Caco-2 (cell line): ENCODE results near the gene EFR3B. TPM values are rescaled to one million over a fixed set of nuclear protein-coding genes. Genes with fewer than 3 reads are reported as not detected.
A peak's percentile ranks its signal among the peaks of the same experiment; 100 is the strongest.

Experiments used
- BruUV-seq: library from RNA; stranded (reverse); fragments of 400-500 nt; replicated peaks from 2 replicates; lab custom pipeline; 2021; lab: Mats Ljungman, UMichigan
- CTCF ChIA-PET: fragments of 300-600 bp; sonication (Branson Sonifier 250); formaldehyde crosslinking; loops from one replicate; lab custom pipeline; 2022; ENCODE audit warnings: antibody characterized with exemption; lab: Charles Lee
- POLR2A ChIA-PET: fragments of 300-600 bp; sonication (Branson Sonifier 250); formaldehyde crosslinking; loops from one replicate; lab custom pipeline; 2022; ENCODE audit warnings: antibody characterized with exemption; lab: Charles Lee
- DNase-seq, 2 experiments: peaks; one replicate each; pipeline versions ENCODE4 v3.0.0 to v3.0.0-alpha.2; 2020 to 2022
- H3K27me3 ChIP-seq: replicated peaks from 2 replicates; pipeline ENCODE4 v1.6.0; 2011; ENCODE audit warnings: low read length; ENCODE audit not compliant: control insufficient read depth, insufficient read depth
- H3K36me3 ChIP-seq: 2 replicates; pipeline ENCODE4 v1.5.1; 2011; ENCODE audit warnings: low read length; ENCODE audit not compliant: control insufficient read depth, insufficient read depth
- H3K4me1 ChIP-seq: fragments of 250-450 bp; sonication (Bioruptor Pico); 2 replicates; pipeline ENCODE4 v1.5.1; 2020; ENCODE audit warnings: mild to moderate bottlenecking
- H3K4me3 ChIP-seq: 2 replicates; pipeline ENCODE4 v1.5.1; 2011; ENCODE audit warnings: low read depth, mild to moderate bottlenecking, control low read depth, low read length
- H3K9me3 ChIP-seq: fragments of 250-450 bp; sonication (Bioruptor Pico); 2 replicates; pipeline ENCODE4 v1.5.1; 2020; ENCODE audit warnings: mild to moderate bottlenecking, moderate library complexity
- H3K27ac Mint-ChIP-seq: one replicate; pipeline ENCODE4 v1.8.0; 2022; ENCODE audit warnings: mixed read lengths; ENCODE audit not compliant: unreplicated experiment
- H3K27me3 Mint-ChIP-seq: one replicate; pipeline ENCODE4 v1.8.0; 2022; ENCODE audit warnings: mixed read lengths; ENCODE audit not compliant: insufficient read depth, unreplicated experiment
- H3K36me3 Mint-ChIP-seq: one replicate; pipeline ENCODE4 v1.8.0; 2022; ENCODE audit warnings: mild to moderate bottlenecking, mixed read lengths; ENCODE audit not compliant: insufficient read depth, unreplicated experiment
- H3K4me1 Mint-ChIP-seq: one replicate; pipeline ENCODE4 v1.8.0; 2022; ENCODE audit warnings: low read depth, mixed read lengths; ENCODE audit not compliant: unreplicated experiment
- H3K4me3 Mint-ChIP-seq: one replicate; pipeline ENCODE4 v1.8.0; 2022; ENCODE audit warnings: mild to moderate bottlenecking, moderate library complexity, mixed read lengths; ENCODE audit not compliant: unreplicated experiment
- H3K9me3 Mint-ChIP-seq: one replicate; pipeline ENCODE4 v1.8.0; 2022; ENCODE audit warnings: mixed read lengths; ENCODE audit not compliant: unreplicated experiment
- CTCF ChIP-seq, 2 experiments: fragments of 200-600 bp in 1 of 2; IDR thresholded peaks; 1 replicate in 1 of 2; 2 replicates in 1 of 2; pipeline versions ENCODE4 v1.5.1 to v1.8.0; 2011 to 2022; ENCODE audit warnings: antibody characterized with exemption in 1 of 2, control low read depth in 1 of 2, inconsistent platforms in 1 of 2, low read depth in 1 of 2, low read length in 1 of 2, mild to moderate bottlenecking in 1 of 2, moderate library complexity in 1 of 2; ENCODE audit not compliant: insufficient read depth in 1 of 2, severe bottlenecking in 1 of 2, unreplicated experiment in 1 of 2
- intact Hi-C: fragments of 100-400 bp; cut with micrococcal nuclease; formaldehyde crosslinking; loops from one replicate; pipeline ENCODE4 v1.10.0; 2022; ENCODE audit not compliant: unreplicated experiment
- total RNA-seq: library from RNA; stranded (reverse); gene quantifications from 2 replicates; pipeline ENCODE4 v1.2.3, GENCODE V29; 2022

EFR3B gene
- total RNA-seq, 1 experiment from 2014 or later, result 19.1 TPM

GRCh38 chr2:25198576-25198975 lies 156.7 kb downstream of the EFR3B start:
- Mint-ChIP-seq H3K4me1 (peaks cover 6% of the 10 kb centered on the region), H3K36me3 (no peaks in the 10 kb centered on the region), H3K9me3 (no peaks in the 10 kb centered on the region), H3K27me3 (no peaks in the 10 kb centered on the region), H3K4me3 (no peak overlapping the region), H3K27ac (no peak overlapping the region)
- TF ChIP-seq CTCF (IDR thresholded peaks at IDR 0.05; ENCODE audit: insufficient read depth in 1 of 2, low read depth in 1 of 2, low read length in 1 of 2, severe bottlenecking in 1 of 2, unreplicated experiment in 1 of 2), result no peak
- no peaks in the 10 kb centered on the region for H3K9me3 ChIP-seq
- ChIA-PET CTCF (interaction anchor here (0.6 kb wide), 1 partner anchor 223 kb away, joined by 3 read pairs; no protein-coding TSS in a partner anchor), POLR2A (no interaction called here)
- H3K36me3 ChIP-seq, result no peaks in the 10 kb centered on the region
- no peak for DNase-seq
- intact Hi-C loops, result loop anchor here (10.0 kb wide), 2 partner anchors 154 to 784 kb away; partner anchors contain the start of gene EFR3B
- BruUV-seq, result no TSS peak
- no peaks in the 10 kb centered on the region for H3K4me1 ChIP-seq
- H3K27me3 ChIP-seq, result no peaks in the 10 kb centered on the region
- H3K4me3 ChIP-seq, result no peak overlapping the region

GRCh38 chr2:25201265-25201664 lies 159.4 kb downstream of the EFR3B start:
- POLR2A ChIA-PET, result no interaction called here
- no TSS peak for BruUV-seq

GRCh38 chr2:25201794-25202193 lies 159.9 kb downstream of the EFR3B start:
- Histone ChIP-seq H3K9me3 (no peaks in the 10 kb centered on the region), H3K36me3 (no peaks in the 10 kb centered on the region), H3K4me3 (no peak overlapping the region), H3K4me1 (no peaks in the 10 kb centered on the region), H3K27me3 (no peaks in the 10 kb centered on the region)
- Mint-ChIP-seq H3K4me1 (peaks cover 6% of the 10 kb centered on the region), H3K27ac (no peak overlapping the region), H3K36me3 (no peaks in the 10 kb centered on the region), H3K27me3 (no peaks in the 10 kb centered on the region), H3K9me3 (no peaks in the 10 kb centered on the region), H3K4me3 (no peak overlapping the region)
- ChIA-PET POLR2A (no interaction called here), CTCF (no interaction called here)
- intact Hi-C loops, result no loop called here
- TF ChIP-seq CTCF (IDR thresholded peaks at IDR 0.05; ENCODE audit: insufficient read depth in 1 of 2, low read depth in 1 of 2, low read length in 1 of 2, severe bottlenecking in 1 of 2, unreplicated experiment in 1 of 2), result no peak
- no peak for DNase-seq
- no TSS peak for BruUV-seq

More at GRCh38 chr2:25201265-25201664, 159.4 kb downstream of the EFR3B start:
- H3K4me3 ChIP-seq, result no peak overlapping the region
- Mint-ChIP-seq H3K4me3 (no peak overlapping the region), H3K36me3 (no peaks in the 10 kb centered on the region), H3K9me3 (no peaks in the 10 kb centered on the region), H3K4me1 (peaks cover 6% of the 10 kb centered on the region), H3K27ac (no peak overlapping the region), H3K27me3 (no peaks in the 10 kb centered on the region)
- intact Hi-C loops, result no loop called here
- CTCF ChIA-PET, result no interaction called here
- no peaks in the 10 kb centered on the region for H3K36me3 ChIP-seq
- no peaks in the 10 kb centered on the region for H3K27me3 ChIP-seq
- no peak for DNase-seq
- no peaks in the 10 kb centered on the region for H3K9me3 ChIP-seq
- TF ChIP-seq CTCF (IDR thresholded peaks at IDR 0.05; ENCODE audit: insufficient read depth in 1 of 2, low read depth in 1 of 2, low read length in 1 of 2, severe bottlenecking in 1 of 2, unreplicated experiment in 1 of 2), result peak; percentile 40
- no peaks in the 10 kb centered on the region for H3K4me1 ChIP-seq
